ENCODE data around the gene CPNE2.

DNA sequence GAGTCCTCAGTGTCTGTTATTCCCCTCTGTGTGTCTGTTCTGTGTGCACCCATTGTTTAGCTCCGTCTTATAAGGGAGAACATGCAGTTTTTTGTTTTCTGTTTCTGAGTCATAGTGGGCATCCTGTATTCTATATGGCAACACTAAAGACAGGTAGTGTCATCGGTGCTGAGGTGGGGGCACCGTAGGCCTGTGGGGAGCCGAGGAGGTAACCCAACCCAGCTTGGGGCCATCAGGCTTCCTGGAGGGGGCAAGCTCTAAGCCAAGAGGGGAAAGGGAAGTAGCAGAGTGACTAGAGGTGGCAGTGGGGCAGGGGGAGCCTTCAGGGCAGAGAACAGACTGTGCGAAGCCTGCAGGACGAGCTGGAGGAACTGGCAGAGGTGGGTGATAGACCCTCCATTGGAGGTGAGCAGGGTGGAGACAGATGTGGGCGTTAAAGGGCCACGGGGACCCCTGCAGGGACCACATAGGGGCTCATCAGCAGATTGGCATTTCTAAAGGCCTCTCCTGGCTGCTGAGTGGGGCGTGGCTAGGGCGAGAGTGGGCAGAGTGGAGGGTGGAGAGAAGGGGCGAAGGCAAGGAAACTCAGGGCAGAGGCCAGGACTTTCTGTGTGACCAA, 36.5 kb downstream of the CPNE2 start:
- TF ChIP-seq POLR2AphosphoS5 (IDR thresholded peaks at IDR 0.05): no peak
- TF ChIP-seq, protein P1, sequence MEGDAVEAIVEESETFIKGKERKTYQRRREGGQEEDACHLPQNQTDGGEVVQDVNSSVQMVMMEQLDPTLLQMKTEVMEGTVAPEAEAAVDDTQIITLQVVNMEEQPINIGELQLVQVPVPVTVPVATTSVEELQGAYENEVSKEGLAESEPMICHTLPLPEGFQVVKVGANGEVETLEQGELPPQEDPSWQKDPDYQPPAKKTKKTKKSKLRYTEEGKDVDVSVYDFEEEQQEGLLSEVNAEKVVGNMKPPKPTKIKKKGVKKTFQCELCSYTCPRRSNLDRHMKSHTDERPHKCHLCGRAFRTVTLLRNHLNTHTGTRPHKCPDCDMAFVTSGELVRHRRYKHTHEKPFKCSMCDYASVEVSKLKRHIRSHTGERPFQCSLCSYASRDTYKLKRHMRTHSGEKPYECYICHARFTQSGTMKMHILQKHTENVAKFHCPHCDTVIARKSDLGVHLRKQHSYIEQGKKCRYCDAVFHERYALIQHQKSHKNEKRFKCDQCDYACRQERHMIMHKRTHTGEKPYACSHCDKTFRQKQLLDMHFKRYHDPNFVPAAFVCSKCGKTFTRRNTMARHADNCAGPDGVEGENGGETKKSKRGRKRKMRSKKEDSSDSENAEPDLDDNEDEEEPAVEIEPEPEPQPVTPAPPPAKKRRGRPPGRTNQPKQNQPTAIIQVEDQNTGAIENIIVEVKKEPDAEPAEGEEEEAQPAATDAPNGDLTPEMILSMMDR (IDR thresholded peaks at IDR 0.05): no peak
